Keratinocyte (primary cell): ENCODE results near the gene ITSN1.

Experiments
- EZH2 ChIP-seq: IDR thresholded peaks from one replicate; pipeline ENCODE4 v1.6.1; 2012; ENCODE audit warnings: inconsistent platforms, mild to moderate bottlenecking, low read length, moderate library complexity
- TF ChIP-seq, protein P1 (sequence below), 3 experiments: IDR thresholded peaks in 1 of 3; conservative IDR thresholded peaks in 1 of 3; optimal IDR thresholded peaks in 1 of 3; 2 replicates in 2 of 3; 3 replicates in 1 of 3; pipeline versions ENCODE3 to v1.5.1; 2011; ENCODE audit warnings: low read length in 3 of 3, mild to moderate bottlenecking in 3 of 3, moderate library complexity in 2 of 3, control low read depth in 1 of 3, inconsistent platforms in 1 of 3; ENCODE audit not compliant: insufficient read depth in 2 of 3; ENCODE audit errors: extremely low read depth in 1 of 3

DNA sequence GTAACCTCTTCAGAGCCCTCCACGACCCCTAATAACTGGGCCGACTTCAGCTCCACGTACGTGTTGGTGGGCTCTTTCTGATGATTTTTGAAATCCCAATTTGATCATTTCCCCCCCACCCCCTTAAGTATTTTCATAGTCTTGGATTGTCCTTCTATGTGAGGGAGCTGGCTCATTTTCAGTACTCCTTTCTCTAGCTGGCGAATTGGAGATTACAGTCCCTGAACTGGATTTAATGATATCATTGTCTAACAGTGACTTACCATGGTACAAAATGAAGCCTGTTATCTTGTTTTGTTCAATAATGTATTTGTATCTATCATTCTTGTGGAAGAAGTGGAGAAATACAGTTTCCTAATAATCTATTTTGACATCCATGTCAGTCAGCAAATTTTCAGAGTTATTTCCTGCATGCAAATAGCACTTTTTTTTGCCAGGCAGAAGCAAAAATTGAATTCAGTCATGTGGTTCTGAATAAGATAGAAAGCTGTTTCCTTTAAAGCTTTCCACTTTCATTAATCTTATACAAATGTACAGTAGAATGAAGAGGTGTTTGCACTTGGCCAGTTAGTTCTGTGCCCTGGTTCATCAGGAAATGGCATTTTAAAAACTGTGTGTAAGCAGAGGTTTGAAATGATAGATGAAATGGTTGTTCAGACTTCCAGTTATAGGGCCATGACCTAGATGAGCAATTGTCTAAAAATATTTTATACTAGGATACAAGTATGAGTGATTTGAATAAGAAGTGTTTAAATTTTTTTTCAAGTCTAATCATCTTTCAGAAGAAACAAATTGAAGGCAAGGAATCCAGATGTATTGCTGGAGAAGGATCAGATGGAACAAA lies 169.1 kb downstream of the ITSN1 start:
- TF ChIP-seq, protein P1, sequence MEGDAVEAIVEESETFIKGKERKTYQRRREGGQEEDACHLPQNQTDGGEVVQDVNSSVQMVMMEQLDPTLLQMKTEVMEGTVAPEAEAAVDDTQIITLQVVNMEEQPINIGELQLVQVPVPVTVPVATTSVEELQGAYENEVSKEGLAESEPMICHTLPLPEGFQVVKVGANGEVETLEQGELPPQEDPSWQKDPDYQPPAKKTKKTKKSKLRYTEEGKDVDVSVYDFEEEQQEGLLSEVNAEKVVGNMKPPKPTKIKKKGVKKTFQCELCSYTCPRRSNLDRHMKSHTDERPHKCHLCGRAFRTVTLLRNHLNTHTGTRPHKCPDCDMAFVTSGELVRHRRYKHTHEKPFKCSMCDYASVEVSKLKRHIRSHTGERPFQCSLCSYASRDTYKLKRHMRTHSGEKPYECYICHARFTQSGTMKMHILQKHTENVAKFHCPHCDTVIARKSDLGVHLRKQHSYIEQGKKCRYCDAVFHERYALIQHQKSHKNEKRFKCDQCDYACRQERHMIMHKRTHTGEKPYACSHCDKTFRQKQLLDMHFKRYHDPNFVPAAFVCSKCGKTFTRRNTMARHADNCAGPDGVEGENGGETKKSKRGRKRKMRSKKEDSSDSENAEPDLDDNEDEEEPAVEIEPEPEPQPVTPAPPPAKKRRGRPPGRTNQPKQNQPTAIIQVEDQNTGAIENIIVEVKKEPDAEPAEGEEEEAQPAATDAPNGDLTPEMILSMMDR (optimal IDR thresholded peaks at IDR 0.05 in 1 of 3, IDR thresholded peaks at IDR 0.05 in 1 of 3, conservative IDR thresholded peaks at IDR 0.05 in 1 of 3; ENCODE audit: extremely low read depth in 1 of 3, insufficient read depth in 2 of 3, low read length in 3 of 3) = no peak
- TF ChIP-seq EZH2 = no peak
